DMS 273 treated with DMSO at 0.1 percent for 48 hours (cell line): ENCODE data around the gene CLEC16A.
"Not testable (repeated sequence)": the region's sequence is repeated elsewhere in the genome, so short reads cannot be mapped to it uniquely, and the experiment has no call there.

Source experiments
- DNase-seq: peaks from one replicate; lab custom pipeline; 2025; lab: John Stamatoyannopoulos, UW

The CLEC16A gene

GRCh38 chr16:10941127-10941933 lies 3.0 kb upstream of the CLEC16A start:
- no peak for DNase-seq

- not testable (repeated sequence) for DNase-seq
Observed at GRCh38 chr16:10941935-10942351, 2.4 kb upstream of the CLEC16A start.

- peak; percentile 78 for DNase-seq
Observed at GRCh38 chr16:10942352-10943063, 1.9 kb upstream of the CLEC16A start, which contains the start of gene DEXI. Gene DEXI, minus strand, starts transcription at chr16:10942468. Its CDS starts 463 bp downstream, at chr16:10942005.

- DNase-seq, result no peak
Observed at GRCh38 chr16:10943064-10943353, 1.4 kb upstream of the CLEC16A start.

- no peak for DNase-seq
Observed at GRCh38 chr16:10945065-10945787, 862 bp downstream of the CLEC16A start.

GRCh38 chr16:10946308-10946707 lies 1.9 kb downstream of the CLEC16A start:
- DNase-seq, result no peak

- DNase-seq, result no peak
Observed at GRCh38 chr16:10947211-10947787, 2.9 kb downstream of the CLEC16A start.

- DNase-seq, result no peak
Observed at GRCh38 chr16:10949424-10949970, 5.1 kb downstream of the CLEC16A start.

- no peak for DNase-seq
Observed at GRCh38 chr16:10950393-10950792, 6.0 kb downstream of the CLEC16A start.

GRCh38 chr16:10951026-10951425 lies 6.7 kb downstream of the CLEC16A start:
- no peak for DNase-seq

GRCh38 chr16:10954903-10955302 lies 10.5 kb downstream of the CLEC16A start:
- no peak for DNase-seq

GRCh38 chr16:10957771-10958482 lies 13.6 kb downstream of the CLEC16A start:
- no peak for DNase-seq

- no peak for DNase-seq
Observed at GRCh38 chr16:10959161-10959560, 14.8 kb downstream of the CLEC16A start.

GRCh38 chr16:10961231-10961630 lies 16.9 kb downstream of the CLEC16A start:
- DNase-seq, result no peak

- peak; percentile 29 for DNase-seq
Observed at GRCh38 chr16:10964039-10964890, 19.9 kb downstream of the CLEC16A start.

- no peak for DNase-seq
Observed at GRCh38 chr16:10964891-10965326, 20.5 kb downstream of the CLEC16A start.

GRCh38 chr16:10965440-10966061 lies 21.2 kb downstream of the CLEC16A start:
- DNase-seq, result no peak

- no peak for DNase-seq
Observed at GRCh38 chr16:10966129-10966528, 21.8 kb downstream of the CLEC16A start.

GRCh38 chr16:10966559-10966958 lies 22.2 kb downstream of the CLEC16A start:
- not testable (repeated sequence) for DNase-seq

- no peak for DNase-seq
Observed at GRCh38 chr16:10967986-10968385, 23.6 kb downstream of the CLEC16A start.
